T-cell (primary cell): Measurements from ENCODE around the gene DOCK7. TPM values are rescaled to one million over a fixed set of nuclear protein-coding genes. Genes with fewer than 3 reads are reported as not detected.

Source experiments
- ATAC-seq, 4 experiments: fragments of 200-7000 bp in 3 of 4; fragments of 150-1000 bp in 1 of 4; cut with Tn5 transposase; replicated peaks in 1 of 4; 1 replicate in 3 of 4; 2 replicates in 1 of 4; pipeline ENCODE4 v1.10.0; 2021; ENCODE audit warnings: moderate library complexity in 3 of 4, mild to moderate bottlenecking in 2 of 4, moderate number of reproducible peaks in 1 of 4
- CTCF ChIA-PET, 2 donors: fragments of 300-600 bp; sonication (Branson Sonifier 250); formaldehyde crosslinking; loops; one replicate each; lab custom pipeline; 2022; ENCODE audit warnings: antibody characterized with exemption in 2 of 2; lab: Charles Lee
- POLR2A ChIA-PET, 2 donors: fragments of 300-600 bp; sonication (Branson Sonifier 250); formaldehyde crosslinking; loops; one replicate each; lab custom pipeline; 2022; ENCODE audit warnings: antibody characterized with exemption in 2 of 2; lab: Charles Lee
- DNase-seq, 35 experiments: peaks; one replicate each; pipeline versions ENCODE4 v3.0.0 to v3.0.0-alpha.2; 2013 to 2023
- H3K27ac ChIP-seq: one replicate; pipeline ENCODE4 v1.5.1; 2013; ENCODE audit warnings: low read length
- H3K27me3 ChIP-seq, 2 experiments: replicated peaks in 1 of 2; 1 replicate in 1 of 2; 2 replicates in 1 of 2; pipeline versions ENCODE4 v1.6.1 to v1.7.0; 2013; ENCODE audit warnings: low read length in 1 of 2, mixed read lengths in 1 of 2; ENCODE audit not compliant: control insufficient read depth in 2 of 2, insufficient read depth in 2 of 2; ENCODE audit errors: extremely low read depth in 1 of 2
- H3K36me3 ChIP-seq, 2 donors: 1 replicate in 1 of 2; 2 replicates in 1 of 2; pipeline versions ENCODE4 v1.6.1 to v1.7.0; 2013; ENCODE audit warnings: low read length in 1 of 2; ENCODE audit not compliant: control insufficient read depth in 2 of 2, insufficient read depth in 1 of 2; ENCODE audit errors: extremely low read depth in 1 of 2
- H3K4me1 ChIP-seq, 2 experiments: 1 replicate in 1 of 2; 2 replicates in 1 of 2; pipeline versions ENCODE4 v1.6.1 to v1.7.0; 2013; ENCODE audit warnings: low read length in 2 of 2, mixed read lengths in 1 of 2; ENCODE audit not compliant: insufficient read depth in 2 of 2, control insufficient read depth in 1 of 2; ENCODE audit errors: extremely low read depth in 1 of 2
- H3K4me3 ChIP-seq, 2 donors: 1 replicate in 1 of 2; 2 replicates in 1 of 2; pipeline versions ENCODE4 v1.5.1 to v1.7.0; 2013; ENCODE audit warnings: mild to moderate bottlenecking in 2 of 2, low read length in 1 of 2, moderate library complexity in 1 of 2; ENCODE audit not compliant: control insufficient read depth in 1 of 2; ENCODE audit errors: extremely low read depth in 1 of 2
- H3K9me3 ChIP-seq: 2 replicates; pipeline ENCODE4 v1.7.0; 2013
- H3K27ac Mint-ChIP-seq, 2 donors: one replicate each; pipeline ENCODE4 v1.8.0; 2020 to 2021; ENCODE audit warnings: mild to moderate bottlenecking in 2 of 2, mixed read lengths in 2 of 2
- H3K27me3 Mint-ChIP-seq, 2 donors: one replicate each; pipeline ENCODE4 v1.8.0; 2021 to 2022; ENCODE audit warnings: mixed read lengths in 2 of 2
- H3K36me3 Mint-ChIP-seq: one replicate; pipeline ENCODE4 v1.8.0; 2021; ENCODE audit warnings: mixed read lengths
- H3K4me1 Mint-ChIP-seq, 3 donors: one replicate each; pipeline ENCODE4 v1.8.0; 2020 to 2022; ENCODE audit warnings: mixed read lengths in 3 of 3, mild to moderate bottlenecking in 1 of 3
- H3K4me3 Mint-ChIP-seq, 3 donors: one replicate each; pipeline ENCODE4 v1.8.0; 2020 to 2022; ENCODE audit warnings: mild to moderate bottlenecking in 3 of 3, mixed read lengths in 3 of 3, moderate library complexity in 3 of 3
- H3K9me3 Mint-ChIP-seq, 3 donors: one replicate each; pipeline ENCODE4 v1.8.0; 2020 to 2022; ENCODE audit warnings: mixed read lengths in 3 of 3
- WGBS: methylation state at CpG from one replicate; pipeline ENCODE4 v1.1.5; 2013; ENCODE audit warnings: missing lambda C conversion rate; ENCODE audit not compliant: insufficient coverage; 5-methylcytosine and 5-hydroxymethylcytosine counted together
- total RNA-seq, 35 experiments: library from RNA in 6 of 35; stranded (reverse) in 6 of 35; fragments of 120-200 nt in 1 of 35; gene quantifications; one replicate each; pipeline versions ENCODE4 v1.2.1 to v1.2.4 and lab custom pipeline; 2013 to 2026

Gene DOCK7
- total RNA-seq, 5 donors from 2014 or later (not counting 1 experiment from before 2014, with no cell fraction given) = 8.2 to 25.6 (median 11.2) TPM

GRCh38 chr1:62452951-62453350 lies 235.2 kb downstream of the DOCK7 start:
- H3K27me3 ChIP-seq = no peaks in the 10 kb centered on the region
- H3K36me3 Mint-ChIP-seq = peaks cover 31% of the 10 kb centered on the region
- H3K27ac ChIP-seq = no peak overlapping the region
- H3K27ac Mint-ChIP-seq = no peak overlapping the region
- H3K4me3 ChIP-seq = no peak overlapping the region
- POLR2A ChIA-PET = no interaction called here
- peaks cover 6 to 12% (median 9%) of the 10 kb centered on the region in 3 donors for H3K4me1 Mint-ChIP-seq
- peaks cover 6 to 23% of the 10 kb centered on the region in 2 donors for H3K36me3 ChIP-seq
- no peaks in the 10 kb centered on the region for H3K27me3 Mint-ChIP-seq
- peaks cover 2 to 5% of the 10 kb centered on the region in 2 experiments for H3K4me1 ChIP-seq
- WGBS = no CpG with 5 or more reads among the region's 1 CpG
- H3K4me3 Mint-ChIP-seq = no peak overlapping the region
- CTCF ChIA-PET = no interaction called here
- H3K9me3 Mint-ChIP-seq = no peaks in the 10 kb centered on the region
- DNase-seq (no peak), ATAC-seq (no peak)
- H3K9me3 ChIP-seq = no peaks in the 10 kb centered on the region

GRCh38 chr1:62450301-62450700 lies 237.9 kb downstream of the DOCK7 start:
- ATAC-seq = no peak
- ChIA-PET CTCF (no interaction called here), POLR2A (interaction anchor here in 1 of 2 donors (1.1 kb wide), 1 partner anchor 15 kb away, joined by 8 read pairs; no protein-coding TSS in a partner anchor)
- no peaks in the 10 kb centered on the region for H3K27me3 ChIP-seq
- Mint-ChIP-seq H3K9me3 (no peaks in the 10 kb centered on the region), H3K27ac (peak overlapping the region; percentile 36 to 38), H3K27me3 (no peaks in the 10 kb centered on the region), H3K36me3 (peaks cover 49% of the 10 kb centered on the region), H3K4me3 (no peak overlapping the region), H3K4me1 (peaks cover 9 to 16% (median 10%) of the 10 kb centered on the region in 3 donors)
- H3K4me1 ChIP-seq = peaks cover 2 to 5% of the 10 kb centered on the region in 2 experiments
- no peak overlapping the region for H3K4me3 ChIP-seq
- 49% methylated on average over 2 of the region's 2 CpGs for whole genome bisulfite sequencing
- no peaks in the 10 kb centered on the region for H3K9me3 ChIP-seq
- H3K27ac ChIP-seq = no peak overlapping the region
- peak in 1 of 35 experiments; percentile 17 for DNase-seq
- peaks cover 6 to 41% of the 10 kb centered on the region in 2 donors for H3K36me3 ChIP-seq

- Histone ChIP-seq H3K9me3 (no peaks in the 10 kb centered on the region), H3K4me3 (no peak overlapping the region), H3K4me1 (peaks cover 2 to 5% of the 10 kb centered on the region in 2 experiments), H3K27ac (no peak overlapping the region), H3K36me3 (peaks cover 9 to 53% of the 10 kb centered on the region in 2 donors), H3K27me3 (no peaks in the 10 kb centered on the region)
- Mint-ChIP-seq H3K36me3 (peaks cover 51% of the 10 kb centered on the region), H3K27ac (no peak overlapping the region), H3K9me3 (no peaks in the 10 kb centered on the region), H3K4me1 (peaks cover 12 to 20% (median 18%) of the 10 kb centered on the region in 3 donors), H3K4me3 (no peak overlapping the region), H3K27me3 (no peaks in the 10 kb centered on the region)
- ChIA-PET CTCF (no interaction called here), POLR2A (no interaction called here)
- no peak for ATAC-seq
- no peak for DNase-seq
- WGBS = 0% methylated on average over 1 of the region's 3 CpGs
Observed at GRCh38 chr1:62448221-62448933, 239.8 kb downstream of the DOCK7 start.

GRCh38 chr1:62444701-62445100 lies 243.5 kb downstream of the DOCK7 start:
- peaks cover 9 to 66% of the 10 kb centered on the region in 2 donors for H3K36me3 ChIP-seq

DNA sequence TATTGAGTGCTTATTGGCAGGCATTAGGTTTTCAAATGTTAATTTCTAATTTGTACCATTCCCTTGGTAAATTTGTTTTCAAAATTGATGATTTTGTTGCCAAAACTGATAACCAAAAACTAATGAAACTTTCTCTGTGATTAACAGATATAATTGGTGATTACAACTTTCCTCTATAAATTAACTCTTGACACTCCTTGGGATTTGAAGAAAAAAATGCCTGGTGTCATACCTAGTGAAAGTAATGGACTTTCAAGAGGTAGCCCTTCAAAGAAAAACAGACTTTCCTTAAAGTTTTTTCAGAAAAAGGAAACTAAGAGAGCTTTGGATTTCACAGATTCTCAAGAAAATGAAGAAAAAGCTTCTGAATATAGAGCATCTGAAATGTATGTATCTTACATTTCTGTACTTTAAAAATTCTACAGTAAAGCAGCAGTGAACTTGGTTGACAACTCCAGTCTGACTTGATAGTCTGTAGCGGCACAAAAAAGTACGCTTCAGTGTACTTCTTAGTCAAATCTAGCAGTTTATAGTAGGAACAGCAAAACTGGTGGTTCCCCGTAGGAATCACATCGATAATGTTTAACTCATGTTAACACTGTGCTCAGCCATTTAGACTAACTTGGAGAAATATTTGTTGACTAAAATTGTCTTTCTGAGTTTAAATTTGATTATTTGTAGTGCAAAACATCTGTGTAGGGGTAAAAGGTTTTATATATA lies 248.4 kb downstream of the DOCK7 start:
- Mint-ChIP-seq H3K4me3 (peak overlapping the region; percentile 92 to 97 (median 96)), H3K36me3 (peaks cover 21% of the 10 kb centered on the region), H3K4me1 (peaks cover 47 to 55% (median 48%) of the 10 kb centered on the region in 3 donors), H3K9me3 (no peaks in the 10 kb centered on the region), H3K27me3 (no peaks in the 10 kb centered on the region), H3K27ac (peak overlapping the region in 1 of 2 donors; percentile 34)
- Histone ChIP-seq H3K27me3 (no peaks in the 10 kb centered on the region), H3K27ac (no peak overlapping the region), H3K36me3 (peaks cover 2 to 26% of the 10 kb centered on the region in 2 donors), H3K9me3 (no peaks in the 10 kb centered on the region), H3K4me1 (peaks cover 18 to 26% of the 10 kb centered on the region in 2 experiments), H3K4me3 (no peak overlapping the region)
- ATAC-seq (no peak), DNase-seq (peak in 1 of 35 experiments; percentile 31)
- ChIA-PET CTCF (interaction anchor here in 1 of 2 donors (0.7 kb wide), 1 partner anchor 100 kb away, joined by 3 read pairs; no protein-coding TSS in a partner anchor), POLR2A (interaction anchor here in 1 of 2 donors (0.7 kb wide), 1 partner anchor 30 kb away, joined by 3 read pairs; no protein-coding TSS in a partner anchor)
- 18% methylated on average over 2 of the region's 4 CpGs for WGBS

More at GRCh38 chr1:62444701-62445100, 243.5 kb downstream of the DOCK7 start:
- Mint-ChIP-seq H3K36me3 (peaks cover 51% of the 10 kb centered on the region), H3K27ac (no peak overlapping the region), H3K4me1 (peaks cover 26 to 36% (median 29%) of the 10 kb centered on the region in 3 donors), H3K27me3 (no peaks in the 10 kb centered on the region), H3K4me3 (no peak overlapping the region), H3K9me3 (no peaks in the 10 kb centered on the region)
- Histone ChIP-seq H3K27me3 (no peaks in the 10 kb centered on the region), H3K4me1 (peaks cover 7% of the 10 kb centered on the region in 2 experiments), H3K4me3 (no peak overlapping the region), H3K9me3 (no peaks in the 10 kb centered on the region), H3K27ac (no peak overlapping the region)
- DNase-seq = no peak
- ATAC-seq = no peak
- ChIA-PET CTCF (interaction anchor here in 1 of 2 donors (0.6 kb wide), 1 partner anchor 9 kb away, joined by 6 read pairs; no protein-coding TSS in a partner anchor), POLR2A (no interaction called here)
- WGBS = no CpG with 5 or more reads among the region's 1 CpG

DNA sequence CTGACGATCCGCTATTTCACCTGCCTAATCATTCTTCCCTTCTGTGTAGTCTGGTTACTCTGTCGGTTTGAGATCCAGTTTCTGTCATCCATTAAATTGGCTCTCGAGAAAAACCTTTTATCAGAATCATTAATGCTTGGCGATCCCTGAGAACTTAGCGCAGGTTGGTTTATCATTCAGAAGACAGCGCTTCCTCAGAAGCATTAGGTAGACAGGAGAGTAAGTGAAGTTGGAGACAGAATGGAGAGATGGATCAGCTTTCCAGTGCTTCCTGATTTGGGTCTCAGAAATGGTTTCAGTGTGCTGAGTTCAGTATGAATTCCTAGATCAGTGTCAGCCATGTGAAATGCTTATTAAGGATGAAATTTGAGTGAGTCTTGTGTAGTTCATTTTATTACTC lies 250.0 kb downstream of the DOCK7 start:
- Histone ChIP-seq H3K4me3 (peak overlapping the region; percentile 61 to 85), H3K36me3 (peaks cover 0 to 17% of the 10 kb centered on the region in 2 donors), H3K4me1 (peaks cover 18 to 26% of the 10 kb centered on the region in 2 experiments), H3K27me3 (no peaks in the 10 kb centered on the region), H3K9me3 (no peaks in the 10 kb centered on the region), H3K27ac (peak overlapping the region; percentile 98)
- CTCF ChIA-PET = interaction anchor here in 1 of 2 donors (0.6 kb wide), 1 partner anchor 244 kb away, joined by 3 read pairs; no protein-coding TSS in a partner anchor
- 0% methylated on average over 3 of the region's 7 CpGs for WGBS
- POLR2A ChIA-PET = no interaction called here
- Mint-ChIP-seq H3K27ac (peak overlapping the region; percentile 59 to 89), H3K36me3 (peaks cover 18% of the 10 kb centered on the region), H3K4me1 (peaks cover 44 to 54% (median 44%) of the 10 kb centered on the region in 3 donors), H3K4me3 (peak overlapping the region; percentile 92 to 97 (median 96)), H3K27me3 (no peaks in the 10 kb centered on the region), H3K9me3 (no peaks in the 10 kb centered on the region)
- DNase-seq (peak in 1 of 35 experiments; percentile 24), ATAC-seq (no peak)
